ENCODE results near the gene TSHZ1. TPM values are rescaled to one million over a fixed set of nuclear protein-coding genes. Genes with fewer than 3 reads are reported as not detected.
A peak's percentile ranks its signal among the peaks of the same experiment; 100 is the strongest.

The TSHZ1 gene
- total and polyA plus RNA-seq, 2 experiments from 2014 or later, result 0.23 to 0.38 TPM

GRCh38 chr18:75211953-75212750 is 1.6 kb downstream of the TSHZ1 start:
- Histone ChIP-seq H2AFZ (peak overlapping the region; percentile 69), H4K20me1 (replicated peaks; ENCODE audit: insufficient read depth) (no peaks in the 10 kb centered on the region; the same call in 1 of the 2 replicates), H3K79me2 (replicated peaks; ENCODE audit: insufficient read depth) (no peaks in the 10 kb centered on the region), H3K27ac (ENCODE audit: low read depth) (no peak overlapping the region), H3K36me3 (ENCODE audit: insufficient read depth) (no peaks in the 10 kb centered on the region), H3K4me1 (ENCODE audit: insufficient read depth) (peaks cover 26% of the 10 kb centered on the region), H3K9me2 (ENCODE audit: insufficient read depth) (no peaks in the 10 kb centered on the region), H3K4me3 (peak overlapping the region; percentile 55), H3F3A (replicated peaks; ENCODE audit: low read depth) (0 out of 2 replicates have a peak, but pooled peaks cover 9% of the 10 kb centered on the region), H3K27me3 (ENCODE audit: insufficient read depth) (peaks cover 70% of the 10 kb centered on the region), H3K4me2 (peak overlapping the region; percentile 82)
- peak; percentile 80 for DNase-seq (ENCODE audit: low spot score)
- TF ChIP-seq REST (IDR thresholded peaks at IDR 0.05; ENCODE audit: unreplicated experiment) (no peak), STAT1 (IDR thresholded peaks at IDR 0.05; ENCODE audit: unreplicated experiment) (no peak), CTCF (conservative IDR thresholded peaks at IDR 0.05; ENCODE audit: low read depth in 2 of 2) (no peak), ZNF462 (CRISPR knock-in tag; IDR thresholded peaks at IDR 0.05) (no peak), EZH2phosphoT487 (IDR thresholded peaks at IDR 0.05; ENCODE audit: unreplicated experiment) (no peak), CREB1 (CRISPR knock-in tag; IDR thresholded peaks at IDR 0.05; ENCODE audit: low read depth) (no peak), POLR2AphosphoS5 (IDR thresholded peaks at IDR 0.05; ENCODE audit: low read depth) (no peak), ETS1 (IDR thresholded peaks at IDR 0.05) (0 out of 2 replicates have a peak, but pooled peaks have one; percentile 20)
- H3K4me3 Mint-ChIP-seq, result peak overlapping the region; percentile 73
- peaks cover 3% of the 10 kb centered on the region; the same call in 1 of the 3 replicates for H3K9me3 Mint-ChIP-seq
- H3K36me3 Mint-ChIP-seq (ENCODE audit: low read depth), result no peaks in the 10 kb centered on the region; the same call in 2 of the 3 replicates
- H3K27ac Mint-ChIP-seq, result no peak overlapping the region
- peaks cover 49% of the 10 kb centered on the region for H3K27me3 Mint-ChIP-seq (ENCODE audit: insufficient read depth, low read depth, poor library complexity)
- H3K4me1 Mint-ChIP-seq, result peaks cover 44% of the 10 kb centered on the region
- peak; percentile 11 for ATAC-seq

Data from GM23338 (cell line).